CD14-positive monocyte (primary cell): ENCODE results near the gene KLHL14. TPM values are rescaled to one million over a fixed set of nuclear protein-coding genes. Genes with fewer than 3 reads are reported as not detected.

ENCODE experiments used
- DNase-seq, 3 donors: peaks; one replicate each; pipeline ENCODE4 v3.0.0-alpha.2; 2011 to 2022
- H2AFZ ChIP-seq: 2 replicates; pipeline ENCODE4 v1.6.0; 2012; ENCODE audit warnings: mild to moderate bottlenecking, low read depth, low read length, inconsistent platforms; ENCODE audit not compliant: insufficient read depth, poor library complexity, severe bottlenecking
- H3K27ac ChIP-seq, 2 donors: 1 replicate in 1 of 2; 2 replicates in 1 of 2; pipeline ENCODE4 v1.5.1; 2012 to 2013; ENCODE audit warnings: low read length in 2 of 2, control low read depth in 1 of 2, inconsistent platforms in 1 of 2, low read depth in 1 of 2, mild to moderate bottlenecking in 1 of 2
- H3K27me3 ChIP-seq, 2 donors: one replicate each; pipeline versions ENCODE4 v1.6.0 to v1.6.1; 2011 to 2013; ENCODE audit warnings: low read length in 2 of 2; ENCODE audit not compliant: control insufficient read depth in 2 of 2, insufficient read depth in 2 of 2
- H3K36me3 ChIP-seq, 2 donors: replicated peaks in 1 of 2; 1 replicate in 1 of 2; 2 replicates in 1 of 2; pipeline versions ENCODE4 v1.5.1 to v1.6.1; 2012 to 2013; ENCODE audit warnings: low read length in 2 of 2, control low read depth in 1 of 2, inconsistent platforms in 1 of 2, mild to moderate bottlenecking in 1 of 2; ENCODE audit not compliant: insufficient read depth in 2 of 2, control insufficient read depth in 1 of 2
- H3K4me1 ChIP-seq, 2 donors: 1 replicate in 1 of 2; 2 replicates in 1 of 2; pipeline versions ENCODE4 v1.5.1 to v1.6.1; 2012 to 2013; ENCODE audit warnings: low read length in 2 of 2, control low read depth in 1 of 2, inconsistent platforms in 1 of 2, mild to moderate bottlenecking in 1 of 2, moderate library complexity in 1 of 2; ENCODE audit not compliant: insufficient read depth in 2 of 2, control insufficient read depth in 1 of 2
- H3K4me2 ChIP-seq: replicated peaks from 2 replicates; pipeline ENCODE3; 2012; ENCODE audit warnings: low read length, moderate library complexity, mild to moderate bottlenecking; ENCODE audit not compliant: poor library complexity, severe bottlenecking; ENCODE audit errors: extremely low read depth
- H3K4me3 ChIP-seq, 3 experiments: fragments of 200-600 bp in 1 of 3; sonication (generic) in 1 of 3; replicated peaks in 1 of 3; 1 replicate in 2 of 3; 2 replicates in 1 of 3; pipeline ENCODE4 v1.5.1; 2011 to 2013; ENCODE audit warnings: low read length in 3 of 3, mild to moderate bottlenecking in 3 of 3, control low read depth in 2 of 3, low read depth in 2 of 3, inconsistent platforms in 1 of 3, moderate library complexity in 1 of 3
- H3K79me2 ChIP-seq: 2 replicates; pipeline ENCODE4 v1.6.0; 2012; ENCODE audit warnings: mild to moderate bottlenecking, control low read depth, inconsistent platforms, low read length, moderate library complexity; ENCODE audit not compliant: insufficient read depth
- H3K9ac ChIP-seq: 2 replicates; pipeline ENCODE4 v1.6.0; 2017; ENCODE audit warnings: low read length, mild to moderate bottlenecking; ENCODE audit not compliant: insufficient read depth, poor library complexity, severe bottlenecking
- H3K9me3 ChIP-seq, 2 donors: replicated peaks in 1 of 2; 1 replicate in 1 of 2; 2 replicates in 1 of 2; pipeline versions ENCODE4 v1.5.1 to v1.6.1; 2012 to 2013; ENCODE audit warnings: low read length in 2 of 2, control low read depth in 1 of 2; ENCODE audit not compliant: control insufficient read depth in 1 of 2, insufficient read depth in 1 of 2
- H4K20me1 ChIP-seq: 2 replicates; pipeline ENCODE4 v1.6.0; 2012; ENCODE audit warnings: mild to moderate bottlenecking, low read length, control low read depth, moderate library complexity; ENCODE audit not compliant: insufficient read depth
- H3K27ac Mint-ChIP-seq, 7 donors: one replicate each; pipeline ENCODE4 v1.8.0; 2020; ENCODE audit warnings: mild to moderate bottlenecking in 7 of 7, mixed read lengths in 7 of 7, moderate library complexity in 6 of 7, inconsistent platforms in 2 of 7
- H3K27me3 Mint-ChIP-seq, 3 donors: one replicate each; pipeline ENCODE4 v1.8.0; 2021 to 2022; ENCODE audit warnings: low read depth in 3 of 3, mild to moderate bottlenecking in 3 of 3, mixed read lengths in 3 of 3, moderate library complexity in 3 of 3, inconsistent platforms in 1 of 3
- H3K36me3 Mint-ChIP-seq, 2 donors: one replicate each; pipeline ENCODE4 v1.8.0; 2020; ENCODE audit warnings: mixed read lengths in 2 of 2, inconsistent platforms in 1 of 2, mild to moderate bottlenecking in 1 of 2
- H3K4me1 Mint-ChIP-seq: one replicate; pipeline ENCODE4 v1.8.0; 2020; ENCODE audit warnings: mild to moderate bottlenecking, mixed read lengths
- H3K4me3 Mint-ChIP-seq, 2 donors: one replicate each; pipeline ENCODE4 v1.8.0; 2020; ENCODE audit warnings: mild to moderate bottlenecking in 2 of 2, mixed read lengths in 2 of 2, moderate library complexity in 1 of 2
- H3K9me3 Mint-ChIP-seq, 7 donors: one replicate each; pipeline ENCODE4 v1.8.0; 2020 to 2022; ENCODE audit warnings: mixed read lengths in 7 of 7, mild to moderate bottlenecking in 6 of 7, moderate library complexity in 6 of 7, inconsistent platforms in 2 of 7
- WGBS: methylation state at CpG from one replicate; pipeline ENCODE4 v1.1.5; 2013; ENCODE audit warnings: missing lambda C conversion rate; ENCODE audit not compliant: insufficient coverage; 5-methylcytosine and 5-hydroxymethylcytosine counted together
- intact Hi-C, 2 donors: fragments of 100-400 bp; cut with micrococcal nuclease; formaldehyde crosslinking; loops; one replicate each; pipeline versions ENCODE4 v1.15.0 to v1.15.1; 2023
- polyA plus RNA-seq, 3 donors: library from polyadenylated mRNA; depleted of rRNA in 1 of 3; unstranded in 2 of 3; stranded (reverse) in 1 of 3; fragments of 300-500 nt in 2 of 3; fragments of >200 nt in 1 of 3; fragmentation: Illumina TruSeq in 2 of 3; gene quantifications; 1 replicate in 2 of 3; 2 replicates in 1 of 3; pipeline ENCODE4 v1.2.3, GENCODE V29; 2012 to 2021
- TF ChIP-seq, protein P1 (sequence below): fragments of 200-600 bp; IDR thresholded peaks from one replicate; pipeline ENCODE4 v1.8.0; 2022; ENCODE audit warnings: antibody characterized with exemption, mild to moderate bottlenecking

The KLHL14 gene
- polyA plus RNA-seq, 3 donors, result 0.08 TPM; not detected in 2

DNA sequence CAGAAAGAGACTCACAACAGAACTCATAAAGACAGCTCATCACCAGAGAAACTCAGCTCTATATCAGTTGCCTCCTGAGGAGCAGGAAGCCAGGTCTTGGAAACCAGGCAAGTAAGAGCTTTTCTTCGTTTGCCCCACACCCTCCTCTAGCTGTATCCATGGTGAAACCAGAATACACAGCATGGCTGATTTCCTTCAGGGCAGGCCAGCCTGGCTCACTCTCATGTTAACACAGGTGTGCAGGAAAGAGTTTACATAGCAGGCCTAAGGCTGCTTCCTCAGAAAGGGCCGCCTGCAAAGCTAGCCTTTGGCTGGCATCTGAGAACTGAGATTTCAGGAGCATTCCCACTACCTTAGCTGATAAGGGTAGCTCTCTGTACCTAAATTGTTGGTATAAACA, 65.7 kb downstream of the KLHL14 start:
- Histone ChIP-seq H3K27ac (no peak overlapping the region), H3K9me3 (no peaks in the 10 kb centered on the region), H3K4me1 (no peaks in the 10 kb centered on the region), H3K36me3 (no peaks in the 10 kb centered on the region), H4K20me1 (no peaks in the 10 kb centered on the region), H3K4me2 (no peak overlapping the region), H3K4me3 (no peak overlapping the region), H3K79me2 (no peaks in the 10 kb centered on the region), H3K9ac (no peak overlapping the region), H2AFZ (no peak overlapping the region), H3K27me3 (no peaks in the 10 kb centered on the region)
- no peaks in the 10 kb centered on the region for H3K4me1 Mint-ChIP-seq
- no peak overlapping the region for H3K4me3 Mint-ChIP-seq
- peaks cover 0 to 7% (median 2%) of the 10 kb centered on the region in 3 donors for H3K27me3 Mint-ChIP-seq
- intact Hi-C loops, result no loop called here
- H3K9me3 Mint-ChIP-seq, result peaks cover 0 to 2% (median 0%) of the 10 kb centered on the region in 7 donors
- WGBS, result 80% methylated on average over 2 of the region's 2 CpGs
- no peak for DNase-seq
- H3K27ac Mint-ChIP-seq, result no peak overlapping the region
- H3K36me3 Mint-ChIP-seq, result no peaks in the 10 kb centered on the region
- TF ChIP-seq, protein P1, sequence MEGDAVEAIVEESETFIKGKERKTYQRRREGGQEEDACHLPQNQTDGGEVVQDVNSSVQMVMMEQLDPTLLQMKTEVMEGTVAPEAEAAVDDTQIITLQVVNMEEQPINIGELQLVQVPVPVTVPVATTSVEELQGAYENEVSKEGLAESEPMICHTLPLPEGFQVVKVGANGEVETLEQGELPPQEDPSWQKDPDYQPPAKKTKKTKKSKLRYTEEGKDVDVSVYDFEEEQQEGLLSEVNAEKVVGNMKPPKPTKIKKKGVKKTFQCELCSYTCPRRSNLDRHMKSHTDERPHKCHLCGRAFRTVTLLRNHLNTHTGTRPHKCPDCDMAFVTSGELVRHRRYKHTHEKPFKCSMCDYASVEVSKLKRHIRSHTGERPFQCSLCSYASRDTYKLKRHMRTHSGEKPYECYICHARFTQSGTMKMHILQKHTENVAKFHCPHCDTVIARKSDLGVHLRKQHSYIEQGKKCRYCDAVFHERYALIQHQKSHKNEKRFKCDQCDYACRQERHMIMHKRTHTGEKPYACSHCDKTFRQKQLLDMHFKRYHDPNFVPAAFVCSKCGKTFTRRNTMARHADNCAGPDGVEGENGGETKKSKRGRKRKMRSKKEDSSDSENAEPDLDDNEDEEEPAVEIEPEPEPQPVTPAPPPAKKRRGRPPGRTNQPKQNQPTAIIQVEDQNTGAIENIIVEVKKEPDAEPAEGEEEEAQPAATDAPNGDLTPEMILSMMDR, result no peak

DNA sequence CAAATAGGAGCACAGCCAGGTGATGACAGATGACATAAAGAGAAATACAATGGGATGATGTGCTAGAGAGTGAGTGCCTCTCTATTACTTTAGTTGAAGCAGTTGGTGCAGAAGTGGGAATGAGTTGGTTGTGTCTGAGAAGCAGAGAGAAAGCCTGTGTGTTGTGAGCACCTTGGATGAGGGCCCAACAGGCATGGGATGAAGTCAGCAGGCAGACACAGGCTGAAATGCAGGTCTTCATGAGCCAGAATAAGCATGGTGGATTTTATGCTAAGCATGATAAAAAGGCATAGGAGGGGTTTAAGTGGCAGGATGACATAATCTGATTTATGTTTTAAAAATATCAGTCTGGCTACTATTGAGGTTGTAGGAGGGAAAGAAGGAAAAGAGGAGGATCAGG, 71.5 kb downstream of the KLHL14 start:
- Histone ChIP-seq H3K4me1 (no peaks in the 10 kb centered on the region), H3K9ac (no peak overlapping the region), H3K36me3 (no peaks in the 10 kb centered on the region), H3K79me2 (no peaks in the 10 kb centered on the region), H4K20me1 (no peaks in the 10 kb centered on the region), H3K9me3 (no peaks in the 10 kb centered on the region), H3K4me2 (no peak overlapping the region), H3K27ac (no peak overlapping the region), H3K4me3 (no peak overlapping the region), H2AFZ (no peak overlapping the region), H3K27me3 (no peaks in the 10 kb centered on the region)
- no peaks in the 10 kb centered on the region for H3K4me1 Mint-ChIP-seq
- peaks cover 0 to 5% (median 2%) of the 10 kb centered on the region in 3 donors for H3K27me3 Mint-ChIP-seq
- H3K36me3 Mint-ChIP-seq, result no peaks in the 10 kb centered on the region
- no peak for DNase-seq
- H3K9me3 Mint-ChIP-seq, result no peaks in the 10 kb centered on the region
- no peak overlapping the region for H3K27ac Mint-ChIP-seq
- TF ChIP-seq, protein P1, result no peak
- no peak overlapping the region for H3K4me3 Mint-ChIP-seq
- intact Hi-C loops, result no loop called here
